Measurements from ENCODE around the gene FBXL16. TPM values are rescaled to one million over a fixed set of nuclear protein-coding genes. Genes with fewer than 3 reads are reported as not detected.
"Not testable (repeated sequence)": the region's sequence is repeated elsewhere in the genome, so short reads cannot be mapped to it uniquely, and the experiment has no call there.

Gene FBXL16
- polyA plus RNA-seq, 1 donor (not counting 4 experiments of a cell fraction or from before 2014, with no cell fraction given): 0.81 TPM

- no peak overlapping the region for H3K9ac ChIP-seq (ENCODE audit: control insufficient read depth, extremely low read depth, insufficient read depth, low read length)
- H3K79me2 ChIP-seq (ENCODE audit: control insufficient read depth, insufficient read depth, low read length): no peaks in the 10 kb centered on the region
- peaks cover 3% of the 10 kb centered on the region for H3K4me1 ChIP-seq (ENCODE audit: control insufficient read depth, extremely low read depth, insufficient read depth, low read length)
- no peaks in the 10 kb centered on the region for H3K9me3 ChIP-seq (ENCODE audit: control insufficient read depth, low read depth, low read length)
- no peak overlapping the region for H2AFZ ChIP-seq (ENCODE audit: control insufficient read depth, low read length)
- no peak for DNase-seq (ENCODE audit: low read depth, low spot score)
- FAIRE-seq: no peak
- dilution Hi-C loops (cut with MboI; ENCODE audit: extremely low pct_ligation_motif_present, low sequenced_read_pairs): no loop called here
- TF ChIP-seq, protein P1, sequence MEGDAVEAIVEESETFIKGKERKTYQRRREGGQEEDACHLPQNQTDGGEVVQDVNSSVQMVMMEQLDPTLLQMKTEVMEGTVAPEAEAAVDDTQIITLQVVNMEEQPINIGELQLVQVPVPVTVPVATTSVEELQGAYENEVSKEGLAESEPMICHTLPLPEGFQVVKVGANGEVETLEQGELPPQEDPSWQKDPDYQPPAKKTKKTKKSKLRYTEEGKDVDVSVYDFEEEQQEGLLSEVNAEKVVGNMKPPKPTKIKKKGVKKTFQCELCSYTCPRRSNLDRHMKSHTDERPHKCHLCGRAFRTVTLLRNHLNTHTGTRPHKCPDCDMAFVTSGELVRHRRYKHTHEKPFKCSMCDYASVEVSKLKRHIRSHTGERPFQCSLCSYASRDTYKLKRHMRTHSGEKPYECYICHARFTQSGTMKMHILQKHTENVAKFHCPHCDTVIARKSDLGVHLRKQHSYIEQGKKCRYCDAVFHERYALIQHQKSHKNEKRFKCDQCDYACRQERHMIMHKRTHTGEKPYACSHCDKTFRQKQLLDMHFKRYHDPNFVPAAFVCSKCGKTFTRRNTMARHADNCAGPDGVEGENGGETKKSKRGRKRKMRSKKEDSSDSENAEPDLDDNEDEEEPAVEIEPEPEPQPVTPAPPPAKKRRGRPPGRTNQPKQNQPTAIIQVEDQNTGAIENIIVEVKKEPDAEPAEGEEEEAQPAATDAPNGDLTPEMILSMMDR (optimal IDR thresholded peaks at IDR 0.05 in 1 of 3, IDR thresholded peaks at IDR 0.05 in 1 of 3, conservative IDR thresholded peaks at IDR 0.05 in 1 of 3; ENCODE audit: extremely low read depth in 1 of 3, insufficient read depth in 2 of 3, low read length in 3 of 3): peak; percentile 22 to 73 (median 68)
- no peak for TF ChIP-seq EZH2 (IDR thresholded peaks at IDR 0.05; ENCODE audit: low read length)
- H3K9me1 ChIP-seq (ENCODE audit: control insufficient read depth, extremely low read depth, insufficient read depth, low read length): no peaks in the 10 kb centered on the region
- H3K4me3 ChIP-seq (ENCODE audit: control insufficient read depth in 2 of 3, extremely low read depth in 1 of 3, insufficient read depth in 2 of 3, low read depth in 1 of 3, low read length in 3 of 3): no peak overlapping the region
- H3K27me3 ChIP-seq (ENCODE audit: control insufficient read depth, extremely low read depth, insufficient read depth, low read length): no peaks in the 10 kb centered on the region
- no peaks in the 10 kb centered on the region for H3K36me3 ChIP-seq (ENCODE audit: control insufficient read depth in 2 of 2, extremely low read depth in 1 of 2, insufficient read depth in 2 of 2, low read length in 2 of 2)
- no peaks in the 10 kb centered on the region for H4K20me1 ChIP-seq (ENCODE audit: control insufficient read depth, extremely low read depth, insufficient read depth, low read length)
- H3K27ac ChIP-seq (ENCODE audit: control insufficient read depth, insufficient read depth, low read length): no peak overlapping the region
- no peak overlapping the region for H3K4me2 ChIP-seq (ENCODE audit: control insufficient read depth, extremely low read depth, insufficient read depth, low read depth, low read length)
Observed at GRCh38 chr16:745739-746138, 40.1 kb upstream of the FBXL16 start.

DNA sequence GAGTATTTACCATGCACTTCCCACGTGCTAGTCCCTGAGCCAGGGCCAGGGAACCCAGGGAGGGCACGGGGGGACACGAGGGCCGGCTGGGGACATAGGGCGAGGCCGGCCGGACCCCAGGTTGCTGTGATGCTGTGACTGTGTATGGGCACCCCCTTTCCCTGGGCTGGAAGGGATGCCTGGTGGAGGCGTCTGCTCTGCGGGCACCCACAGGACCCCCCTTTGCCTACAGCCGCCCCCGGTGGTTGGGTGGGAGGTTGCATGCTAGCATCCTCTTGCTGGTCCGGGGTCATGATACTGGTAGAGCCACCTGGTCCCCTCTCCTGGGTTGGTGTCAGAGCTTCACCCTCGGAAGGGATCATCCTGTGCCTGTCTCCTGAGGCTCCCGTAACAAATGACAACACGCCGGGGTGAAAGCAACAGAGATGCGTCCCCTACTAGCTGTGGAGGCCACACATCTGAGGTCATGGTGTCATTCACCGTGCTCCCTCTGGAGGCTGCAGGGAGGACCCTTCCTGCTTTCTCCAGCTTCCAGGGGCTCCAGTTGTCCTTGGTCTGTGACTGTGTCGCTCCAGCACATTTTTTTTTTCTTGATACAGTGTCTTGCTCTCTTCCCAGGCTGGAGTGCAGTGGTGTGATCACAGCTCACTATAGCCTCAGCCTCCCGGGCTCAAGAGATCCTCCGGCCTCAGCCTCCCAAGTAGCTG is 38.3 kb upstream of the FBXL16 start:
- H2AFZ ChIP-seq (ENCODE audit: control insufficient read depth, low read length): no peak overlapping the region
- no peaks in the 10 kb centered on the region for H3K27me3 ChIP-seq (ENCODE audit: control insufficient read depth, extremely low read depth, insufficient read depth, low read length)
- H3K9ac ChIP-seq (ENCODE audit: control insufficient read depth, extremely low read depth, insufficient read depth, low read length): no peak overlapping the region
- peaks cover 11% of the 10 kb centered on the region for H3K4me1 ChIP-seq (ENCODE audit: control insufficient read depth, extremely low read depth, insufficient read depth, low read length)
- dilution Hi-C loops (cut with MboI; ENCODE audit: extremely low pct_ligation_motif_present, low sequenced_read_pairs): no loop called here
- no peaks in the 10 kb centered on the region for H3K9me1 ChIP-seq (ENCODE audit: control insufficient read depth, extremely low read depth, insufficient read depth, low read length)
- no peaks in the 10 kb centered on the region for H4K20me1 ChIP-seq (ENCODE audit: control insufficient read depth, extremely low read depth, insufficient read depth, low read length)
- H3K4me2 ChIP-seq (ENCODE audit: control insufficient read depth, extremely low read depth, insufficient read depth, low read depth, low read length): no peak overlapping the region
- no peak overlapping the region for H3K27ac ChIP-seq (ENCODE audit: control insufficient read depth, insufficient read depth, low read length)
- no peak for FAIRE-seq
- TF ChIP-seq, protein P1 (optimal IDR thresholded peaks at IDR 0.05 in 1 of 3, IDR thresholded peaks at IDR 0.05 in 1 of 3, conservative IDR thresholded peaks at IDR 0.05 in 1 of 3; ENCODE audit: extremely low read depth in 1 of 3, insufficient read depth in 2 of 3, low read length in 3 of 3): peak in 1 of 3 experiments; percentile 30
- TF ChIP-seq EZH2 (IDR thresholded peaks at IDR 0.05; ENCODE audit: low read length): no peak
- DNase-seq (ENCODE audit: low read depth, low spot score): no peak
- H3K36me3 ChIP-seq (ENCODE audit: control insufficient read depth in 2 of 2, extremely low read depth in 1 of 2, insufficient read depth in 2 of 2, low read length in 2 of 2): peaks cover 0 to 4% of the 10 kb centered on the region in 2 experiments
- no peak overlapping the region for H3K4me3 ChIP-seq (ENCODE audit: control insufficient read depth in 2 of 3, extremely low read depth in 1 of 3, insufficient read depth in 2 of 3, low read depth in 1 of 3, low read length in 3 of 3)
- peaks cover 12% of the 10 kb centered on the region for H3K79me2 ChIP-seq (ENCODE audit: control insufficient read depth, insufficient read depth, low read length)
- H3K9me3 ChIP-seq (ENCODE audit: control insufficient read depth, low read depth, low read length): no peaks in the 10 kb centered on the region

DNA sequence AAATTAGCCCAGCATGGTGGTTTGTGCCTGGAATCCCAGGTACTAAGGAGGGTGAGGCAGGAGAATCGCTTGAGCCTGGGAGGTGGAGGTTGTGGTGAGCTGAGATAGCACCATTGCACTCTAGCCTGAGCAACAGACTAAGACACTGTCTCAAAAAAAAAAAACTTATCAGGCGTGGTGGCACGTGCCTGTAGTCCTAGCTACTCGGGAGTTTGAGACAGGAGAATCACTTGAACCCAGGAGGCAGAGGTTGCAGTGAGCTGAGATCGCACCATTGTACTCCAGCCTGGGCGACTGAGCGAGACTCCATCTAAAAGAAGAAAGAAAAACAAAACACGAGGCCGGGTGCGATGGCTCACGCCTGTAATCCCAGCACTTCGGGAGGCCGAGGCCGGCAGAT is 37.3 kb upstream of the FBXL16 start:
- H3K9me1 ChIP-seq (ENCODE audit: control insufficient read depth, extremely low read depth, insufficient read depth, low read length); dilution Hi-C loops (cut with MboI; ENCODE audit: extremely low pct_ligation_motif_present, low sequenced_read_pairs): not testable (repeated sequence)

More for the DNA sequence above, 37.3 kb upstream of the FBXL16 start:
- not testable (repeated sequence) for H2AFZ ChIP-seq (ENCODE audit: control insufficient read depth, low read length); H3K27me3 ChIP-seq (ENCODE audit: control insufficient read depth, extremely low read depth, insufficient read depth, low read length); H3K4me2 ChIP-seq (ENCODE audit: control insufficient read depth, extremely low read depth, insufficient read depth, low read depth, low read length); H3K27ac ChIP-seq (ENCODE audit: control insufficient read depth, insufficient read depth, low read length); FAIRE-seq; H4K20me1 ChIP-seq (ENCODE audit: control insufficient read depth, extremely low read depth, insufficient read depth, low read length); H3K9me3 ChIP-seq (ENCODE audit: control insufficient read depth, low read depth, low read length); DNase-seq (ENCODE audit: low read depth, low spot score); H3K4me3 ChIP-seq (ENCODE audit: control insufficient read depth in 2 of 3, extremely low read depth in 1 of 3, insufficient read depth in 2 of 3, low read depth in 1 of 3, low read length in 3 of 3); H3K9ac ChIP-seq (ENCODE audit: control insufficient read depth, extremely low read depth, insufficient read depth, low read length); H3K36me3 ChIP-seq (ENCODE audit: control insufficient read depth in 2 of 2, extremely low read depth in 1 of 2, insufficient read depth in 2 of 2, low read length in 2 of 2)
- peaks cover 14% of the 10 kb centered on the region for H3K4me1 ChIP-seq (ENCODE audit: control insufficient read depth, extremely low read depth, insufficient read depth, low read length)
- H3K79me2 ChIP-seq (ENCODE audit: control insufficient read depth, insufficient read depth, low read length): peaks cover 12% of the 10 kb centered on the region

All from keratinocyte (primary cell).